Jurkat, Clone E6-1 (cell line): ENCODE data around the gene KRT74. TPM values are rescaled to one million over a fixed set of nuclear protein-coding genes. Genes with fewer than 3 reads are reported as not detected.

Source experiments
- DNase-seq: peaks from one replicate; pipeline ENCODE4 v3.0.0-alpha.2; 2011; ENCODE audit warnings: low read depth, low spot score
- H3K4me3 ChIP-seq: 2 replicates; pipeline ENCODE4 v1.5.1; 2011; ENCODE audit warnings: mild to moderate bottlenecking, low read length, control low read depth, moderate library complexity
- polyA plus RNA-seq: library from polyadenylated mRNA; unstranded; fragments of >200 nt; gene quantifications from one replicate; pipeline ENCODE4 v1.2.1, GENCODE V29; 2012; ENCODE audit warnings: missing spikeins; ENCODE audit not compliant: insufficient read length, insufficient read depth

The KRT74 gene
- polyA plus RNA-seq = not detected

DNA sequence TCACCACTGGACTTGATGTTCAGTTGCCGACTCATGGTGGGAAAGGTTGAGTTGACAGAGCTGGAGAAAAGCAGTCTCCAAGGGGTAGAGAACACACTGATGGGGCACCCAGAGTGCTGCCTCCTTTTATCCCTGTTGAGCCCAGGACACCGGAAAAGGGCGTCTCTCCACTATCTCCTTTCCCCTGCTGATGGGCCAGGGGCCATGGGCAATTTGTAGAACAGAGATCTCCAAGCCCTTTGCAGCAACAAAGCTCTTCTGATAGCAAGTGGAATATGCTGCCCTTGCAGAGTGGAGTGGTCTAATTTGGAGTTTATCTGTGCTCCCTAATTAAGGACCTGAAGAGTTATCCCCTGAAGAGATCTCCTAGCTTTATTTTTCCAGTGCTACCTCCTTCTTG lies at the start of gene KRT74:
KRT74 (minus strand) TSS at position 101 of the 400 bp plus-strand sequence; CDS start at position 35, 66 bp downstream.
- H3K4me3 ChIP-seq = no peak within 1 kb of the TSS
- no peak for DNase-seq

- H3K4me3 ChIP-seq = no peak overlapping the region
- DNase-seq = no peak
These were observed 48.7 kb upstream of the KRT74 start for GRCh38 chr12:52622349-52622748.

- no peak for DNase-seq
These were observed 45.2 kb upstream of the KRT74 start for GRCh38 chr12:52618866-52619265.

GRCh38 chr12:52618216-52618615 lies 44.6 kb upstream of the KRT74 start, which contains the start of gene KRT73:
KRT73 (minus strand) TSS chr12:52618559; CDS start chr12:52618524, 35 bp downstream.
- no peak within 1 kb of the TSS for H3K4me3 ChIP-seq
- no peak for DNase-seq

More at GRCh38 chr12:52618866-52619265, 45.2 kb upstream of the KRT74 start:
- no peak overlapping the region for H3K4me3 ChIP-seq

GRCh38 chr12:52617403-52617785 lies 43.8 kb upstream of the KRT74 start:
- DNase-seq = no peak
- H3K4me3 ChIP-seq = no peak overlapping the region

DNA sequence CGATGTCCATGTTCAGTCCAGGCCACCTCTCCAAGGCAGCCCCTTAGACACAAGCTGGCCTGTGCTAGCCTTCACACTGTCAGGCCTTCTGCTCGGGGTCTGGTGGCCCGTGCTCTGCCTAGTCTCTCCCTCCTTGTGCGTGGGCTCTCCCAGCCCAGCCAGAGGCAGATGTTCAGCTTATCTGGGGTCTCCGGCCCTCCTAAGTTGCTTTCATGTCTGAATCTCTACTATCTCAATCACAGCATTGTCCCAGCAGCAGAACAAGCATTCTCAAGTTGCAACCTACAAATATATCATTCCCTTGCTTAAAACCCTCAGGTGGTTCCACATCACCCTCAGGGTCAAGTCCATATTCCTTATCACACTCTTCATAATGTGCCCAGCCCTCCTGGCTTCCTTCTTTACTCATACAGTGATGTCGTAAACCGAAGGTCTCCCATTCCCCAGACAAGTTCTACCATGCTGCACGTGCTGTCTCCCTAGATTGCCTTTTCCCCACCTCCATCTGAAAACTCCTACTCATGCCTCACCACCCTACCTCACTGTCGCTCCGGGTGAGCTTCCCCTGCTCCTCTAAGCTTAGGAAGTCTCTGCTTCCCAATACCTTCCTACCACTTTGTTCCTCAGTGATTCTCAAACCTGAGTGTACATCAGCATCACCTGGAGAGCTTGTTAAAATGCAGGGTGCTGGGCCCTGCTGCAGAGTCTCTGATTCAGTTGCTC lies 43.2 kb upstream of the KRT74 start:
- no peak for DNase-seq
- H3K4me3 ChIP-seq = no peak overlapping the region

DNA sequence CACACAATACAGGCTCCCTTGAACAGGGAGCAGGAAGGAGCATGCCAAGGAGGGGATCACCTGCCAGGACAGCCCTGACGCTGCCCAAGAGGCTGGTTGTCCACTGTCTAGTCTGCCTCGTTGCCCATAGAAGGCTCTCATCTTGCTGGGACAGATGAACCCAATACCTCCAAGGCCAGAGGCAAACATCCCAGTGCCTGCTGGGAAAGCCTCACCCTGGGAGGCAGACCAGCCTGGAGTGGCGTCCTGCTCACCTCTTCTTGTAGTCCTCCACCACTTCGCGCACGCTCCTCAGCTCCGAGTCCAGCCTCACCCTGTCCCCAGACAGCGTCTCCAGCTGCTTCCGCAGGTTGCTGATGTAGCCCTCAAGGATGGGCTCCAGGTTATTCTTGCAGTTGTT lies 42.3 kb upstream of the KRT74 start:
- DNase-seq = no peak

GRCh38 chr12:52615208-52615868 lies 41.7 kb upstream of the KRT74 start:
- H3K4me3 ChIP-seq = no peak overlapping the region
- DNase-seq = no peak

More for the DNA sequence above, 42.3 kb upstream of the KRT74 start:
- no peak overlapping the region for H3K4me3 ChIP-seq

DNA sequence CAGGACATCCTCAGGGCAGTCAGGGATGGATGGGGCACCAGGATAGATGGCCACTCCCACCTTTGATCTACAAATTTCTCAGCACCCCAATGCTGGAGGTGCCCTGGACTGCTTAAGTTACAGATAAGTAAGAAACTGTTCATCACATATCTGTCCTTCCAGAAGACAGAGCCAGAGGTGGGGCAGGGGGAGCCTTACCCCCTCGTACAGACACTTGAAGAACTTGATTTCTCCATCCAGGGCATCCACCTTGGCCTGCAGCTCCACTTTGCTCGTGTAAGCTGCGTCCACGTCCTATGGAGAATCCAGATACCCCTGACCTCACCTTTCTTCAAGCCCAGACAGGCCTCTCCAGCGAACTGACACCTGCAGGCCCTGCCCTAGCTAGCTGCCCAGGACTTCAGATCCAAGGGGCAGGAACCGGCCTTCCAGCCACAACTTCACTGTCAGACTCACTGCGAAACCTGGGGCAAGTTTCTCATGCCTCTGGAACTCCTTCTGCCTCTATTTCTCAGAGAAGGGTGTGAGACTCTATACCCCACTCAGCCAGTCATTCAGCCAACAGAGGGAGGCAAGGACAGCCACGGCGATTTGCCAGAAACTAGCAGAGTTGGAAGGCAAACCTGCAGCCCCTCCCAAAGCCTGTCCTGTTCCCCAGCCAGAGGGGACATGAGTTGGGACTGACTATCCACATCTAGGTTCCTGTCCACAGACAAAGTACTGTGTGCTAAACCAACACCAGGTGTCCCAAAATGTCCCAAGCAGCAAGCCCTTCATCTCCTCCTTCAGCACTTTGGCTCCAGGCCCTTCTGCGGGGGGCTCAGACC lies 41.0 kb upstream of the KRT74 start:
- DNase-seq = no peak
- no peak overlapping the region for H3K4me3 ChIP-seq

- H3K4me3 ChIP-seq = no peak overlapping the region
- DNase-seq = no peak
These were observed 39.9 kb upstream of the KRT74 start for GRCh38 chr12:52613384-52614030.

DNA sequence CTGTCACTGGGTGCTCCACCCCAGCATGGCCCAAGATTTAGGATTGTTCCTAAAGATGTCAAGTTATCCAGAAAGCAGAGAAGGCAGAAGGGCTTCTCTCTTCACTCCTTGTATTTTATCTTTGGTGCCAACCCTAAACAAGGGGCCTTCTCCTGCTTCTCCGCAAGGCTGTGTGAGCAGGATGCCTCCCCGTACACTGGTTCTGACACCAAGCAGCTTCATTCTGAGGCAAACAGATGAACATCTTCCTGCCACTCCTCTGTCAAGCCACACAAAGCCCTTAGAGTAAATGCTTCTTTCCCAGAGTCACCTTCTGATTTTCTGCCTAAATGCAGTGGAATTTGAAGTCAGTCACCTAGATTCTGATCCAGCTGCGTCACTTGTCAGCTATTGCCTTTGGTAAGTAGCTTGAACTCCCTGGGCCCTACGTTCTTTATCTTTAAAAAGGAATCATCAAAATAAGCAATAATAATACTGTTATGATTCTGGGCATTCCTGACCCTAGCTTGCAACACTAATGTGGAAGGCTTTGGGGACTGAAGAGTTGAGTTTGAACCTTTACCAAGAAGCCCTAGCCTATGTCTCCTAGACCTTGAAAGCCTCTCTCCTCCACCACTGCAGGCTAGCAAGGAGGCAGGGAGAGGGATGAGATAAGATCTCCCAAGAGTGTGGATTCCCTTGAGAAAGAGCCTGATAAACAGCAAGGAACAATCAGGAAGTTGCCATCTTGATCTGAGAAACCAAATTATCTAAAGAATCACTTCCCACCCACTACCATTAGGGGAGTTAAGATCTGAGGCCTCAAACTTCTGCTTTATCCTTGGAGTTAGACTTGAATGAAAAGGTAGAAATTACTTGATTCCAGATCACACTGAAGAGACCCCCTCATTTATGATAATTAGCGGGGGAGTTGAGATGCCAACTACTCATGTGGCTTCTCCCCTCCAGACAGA lies 39.1 kb upstream of the KRT74 start:
- H3K4me3 ChIP-seq = no peak overlapping the region
- no peak for DNase-seq

- no peak overlapping the region for H3K4me3 ChIP-seq
- DNase-seq = no peak
These were observed 37.4 kb upstream of the KRT74 start for GRCh38 chr12:52611080-52611468.

DNA sequence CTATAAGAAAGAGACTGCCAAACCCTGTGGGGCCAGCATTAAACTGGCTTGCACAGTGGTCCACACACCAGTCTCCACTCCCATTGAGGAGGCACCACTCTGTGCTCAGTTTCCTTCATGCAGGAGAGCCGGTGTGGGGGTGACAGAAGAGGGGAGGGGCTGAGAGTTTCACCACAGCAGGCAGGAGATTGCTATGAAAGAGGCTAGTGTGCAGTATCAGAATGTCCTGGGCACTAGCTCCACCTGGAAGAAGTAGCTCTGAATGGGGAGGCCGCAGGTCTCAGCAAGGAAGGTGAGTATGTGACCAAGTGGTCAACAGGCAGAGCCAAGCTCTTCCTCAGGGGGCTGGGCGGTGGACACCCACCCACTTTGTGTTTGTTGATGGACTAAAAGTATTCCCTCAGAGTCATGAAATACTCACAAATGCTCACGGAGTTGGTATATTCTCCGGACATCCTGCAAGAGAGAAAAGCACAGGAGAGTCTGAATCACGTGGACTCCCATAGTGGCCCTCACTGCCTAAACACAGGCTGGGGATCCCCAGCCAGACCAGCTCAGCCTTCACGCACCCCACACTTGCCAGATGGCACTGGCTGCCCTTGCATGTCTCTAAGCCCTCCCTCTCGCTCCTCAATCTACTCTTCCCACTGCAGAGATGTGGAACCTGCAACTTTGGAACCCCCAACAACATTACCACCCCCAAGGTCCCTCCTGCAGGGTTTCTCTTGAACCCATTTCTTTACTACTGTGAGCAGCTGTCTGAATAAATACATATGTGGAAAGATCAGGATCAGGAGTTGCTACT lies 35.4 kb upstream of the KRT74 start:
- no peak overlapping the region for H3K4me3 ChIP-seq
- no peak for DNase-seq

- no peak overlapping the region for H3K4me3 ChIP-seq
- DNase-seq = no peak
These were observed 34.5 kb upstream of the KRT74 start for GRCh38 chr12:52608161-52608560.

- DNase-seq = no peak
- no peak overlapping the region for H3K4me3 ChIP-seq
These were observed 33.7 kb upstream of the KRT74 start for GRCh38 chr12:52607314-52607713.

GRCh38 chr12:52606581-52607218 lies 33.1 kb upstream of the KRT74 start:
- no peak for DNase-seq
- H3K4me3 ChIP-seq = no peak overlapping the region

- no peak overlapping the region for H3K4me3 ChIP-seq
- no peak for DNase-seq
These were observed 32.5 kb upstream of the KRT74 start for GRCh38 chr12:52606096-52606495.
